ENCODE measurements around the gene FXYD6. TPM values are rescaled to one million over a fixed set of nuclear protein-coding genes. Genes with fewer than 3 reads are reported as not detected.

Gene FXYD6
- total RNA-seq, 1 donor from 2014 or later = 95.6 TPM

DNA sequence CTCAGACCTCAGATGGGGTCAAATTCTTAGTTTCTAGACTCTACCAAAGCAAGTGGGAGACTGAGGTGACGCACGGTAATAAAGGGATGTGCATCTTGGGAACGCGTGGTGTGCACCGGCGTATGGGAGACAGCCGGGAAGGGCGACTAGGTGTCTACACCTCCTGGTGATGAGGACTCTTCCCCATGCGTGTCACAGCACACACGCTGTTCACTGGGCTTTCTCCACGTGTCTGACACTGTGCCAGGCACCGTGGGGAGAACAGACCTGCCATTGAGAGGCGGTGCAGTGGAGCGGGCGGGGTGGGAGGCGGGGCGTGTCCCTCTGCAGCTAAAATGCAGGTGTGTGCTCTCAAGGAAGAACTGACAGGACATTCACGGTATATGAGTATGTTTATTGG lies 5.3 kb downstream of the FXYD6 start:
- no peak overlapping the region for H2AFZ ChIP-seq (replicated peaks)
- no peak overlapping the region for H3K4me2 ChIP-seq
- H3K4me3 ChIP-seq = no peak overlapping the region
- no peaks in the 10 kb centered on the region for H3K27me3 ChIP-seq
- no peaks in the 10 kb centered on the region for H3K9me3 ChIP-seq (ENCODE audit: low read depth)
- Mint-ChIP-seq H3K4me1 (peaks cover 57% of the 10 kb centered on the region), H3K27me3 (ENCODE audit: insufficient read depth, low read depth) (peaks cover 12% of the 10 kb centered on the region), H3K9me3 (no peaks in the 10 kb centered on the region), H3K4me3 (no peak overlapping the region), H3K36me3 (peaks cover 8% of the 10 kb centered on the region), H3K27ac (no peak overlapping the region)
- no peak overlapping the region for H3K9ac ChIP-seq
- peaks cover 87% of the 10 kb centered on the region for H4K20me1 ChIP-seq (ENCODE audit: low read depth)
- peaks cover 14% of the 10 kb centered on the region for H3F3A ChIP-seq (ENCODE audit: low read depth)
- H3K79me2 ChIP-seq (ENCODE audit: low read depth) = peaks cover 100% of the 10 kb centered on the region
- TF ChIP-seq EZH2 (IDR thresholded peaks at IDR 0.05) = no peak
- TF ChIP-seq EZH2phosphoT487 (IDR thresholded peaks at IDR 0.05) = no peak
- TF ChIP-seq, protein P1, sequence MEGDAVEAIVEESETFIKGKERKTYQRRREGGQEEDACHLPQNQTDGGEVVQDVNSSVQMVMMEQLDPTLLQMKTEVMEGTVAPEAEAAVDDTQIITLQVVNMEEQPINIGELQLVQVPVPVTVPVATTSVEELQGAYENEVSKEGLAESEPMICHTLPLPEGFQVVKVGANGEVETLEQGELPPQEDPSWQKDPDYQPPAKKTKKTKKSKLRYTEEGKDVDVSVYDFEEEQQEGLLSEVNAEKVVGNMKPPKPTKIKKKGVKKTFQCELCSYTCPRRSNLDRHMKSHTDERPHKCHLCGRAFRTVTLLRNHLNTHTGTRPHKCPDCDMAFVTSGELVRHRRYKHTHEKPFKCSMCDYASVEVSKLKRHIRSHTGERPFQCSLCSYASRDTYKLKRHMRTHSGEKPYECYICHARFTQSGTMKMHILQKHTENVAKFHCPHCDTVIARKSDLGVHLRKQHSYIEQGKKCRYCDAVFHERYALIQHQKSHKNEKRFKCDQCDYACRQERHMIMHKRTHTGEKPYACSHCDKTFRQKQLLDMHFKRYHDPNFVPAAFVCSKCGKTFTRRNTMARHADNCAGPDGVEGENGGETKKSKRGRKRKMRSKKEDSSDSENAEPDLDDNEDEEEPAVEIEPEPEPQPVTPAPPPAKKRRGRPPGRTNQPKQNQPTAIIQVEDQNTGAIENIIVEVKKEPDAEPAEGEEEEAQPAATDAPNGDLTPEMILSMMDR (IDR thresholded peaks at IDR 0.05) = no peak
- no peak overlapping the region for H3K27ac ChIP-seq
- H3K4me1 ChIP-seq = peaks cover 57% of the 10 kb centered on the region
- H3K36me3 ChIP-seq = no peaks in the 10 kb centered on the region
- no peak for DNase-seq (ENCODE audit: low spot score)

DNA sequence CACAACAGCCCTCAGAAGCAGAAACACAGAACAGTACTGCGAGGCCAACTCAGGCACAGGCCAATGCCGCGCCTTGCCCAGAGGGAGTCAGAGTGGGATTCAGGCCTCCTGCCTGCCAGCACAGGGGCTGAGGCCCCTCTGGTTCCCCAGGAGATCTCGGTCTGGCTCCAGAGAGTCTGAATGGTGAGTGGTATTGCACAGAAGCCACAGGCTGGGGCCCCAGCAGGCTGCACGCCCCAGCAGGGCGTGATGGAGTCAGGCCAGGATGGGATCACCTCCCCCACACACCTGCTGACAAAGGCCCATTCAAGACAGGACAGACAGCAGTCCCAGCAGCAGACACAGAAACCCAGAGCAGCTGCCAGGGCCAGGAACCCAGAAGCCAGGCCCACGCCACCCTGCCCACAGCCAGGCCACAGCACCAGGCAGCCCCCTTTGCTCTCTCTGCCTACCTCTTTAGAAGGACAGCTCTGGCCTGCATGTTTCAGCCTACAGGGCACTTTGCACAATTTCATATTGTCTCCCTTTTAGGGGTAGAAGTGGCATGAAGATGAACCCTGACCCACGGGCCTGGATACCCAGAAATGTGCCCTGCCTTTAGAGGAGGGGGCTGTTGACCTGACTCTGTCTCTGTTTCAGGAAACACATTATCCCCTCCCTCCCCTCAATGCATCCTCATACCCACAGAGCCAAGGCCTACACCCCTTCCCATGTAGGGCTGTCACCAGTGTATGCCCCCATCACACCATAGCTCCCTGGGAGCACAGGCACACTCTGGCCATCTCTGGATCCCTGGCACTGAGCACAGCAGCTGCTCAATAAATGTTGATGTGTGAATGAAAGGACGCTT lies 6.1 kb downstream of the FXYD6 start:
- no peak overlapping the region for H2AFZ ChIP-seq (replicated peaks)
- Mint-ChIP-seq H3K27ac (no peak overlapping the region), H3K36me3 (peaks cover 12% of the 10 kb centered on the region), H3K4me1 (peaks cover 53% of the 10 kb centered on the region), H3K27me3 (ENCODE audit: insufficient read depth, low read depth) (peaks cover 10% of the 10 kb centered on the region), H3K4me3 (no peak overlapping the region), H3K9me3 (no peaks in the 10 kb centered on the region)
- DNase-seq (ENCODE audit: low spot score) = peak; percentile 37
- peak overlapping the region; percentile 41 for H3K9ac ChIP-seq
- peak overlapping the region; percentile 71 for H3K4me2 ChIP-seq
- H3K79me2 ChIP-seq (ENCODE audit: low read depth) = peaks cover 100% of the 10 kb centered on the region
- no peaks in the 10 kb centered on the region for H3K27me3 ChIP-seq
- H3F3A ChIP-seq (ENCODE audit: low read depth) = peaks cover 11% of the 10 kb centered on the region
- no peaks in the 10 kb centered on the region for H3K9me3 ChIP-seq (ENCODE audit: low read depth)
- H3K4me1 ChIP-seq = peaks cover 54% of the 10 kb centered on the region
- H3K27ac ChIP-seq = no peak overlapping the region
- peaks cover 94% of the 10 kb centered on the region for H4K20me1 ChIP-seq (ENCODE audit: low read depth)
- TF ChIP-seq EZH2 (IDR thresholded peaks at IDR 0.05) = no peak
- TF ChIP-seq, protein P1 (IDR thresholded peaks at IDR 0.05) = no peak
- no peak for TF ChIP-seq EZH2phosphoT487 (IDR thresholded peaks at IDR 0.05)
- H3K4me3 ChIP-seq = no peak overlapping the region
- no peaks in the 10 kb centered on the region for H3K36me3 ChIP-seq

DNA sequence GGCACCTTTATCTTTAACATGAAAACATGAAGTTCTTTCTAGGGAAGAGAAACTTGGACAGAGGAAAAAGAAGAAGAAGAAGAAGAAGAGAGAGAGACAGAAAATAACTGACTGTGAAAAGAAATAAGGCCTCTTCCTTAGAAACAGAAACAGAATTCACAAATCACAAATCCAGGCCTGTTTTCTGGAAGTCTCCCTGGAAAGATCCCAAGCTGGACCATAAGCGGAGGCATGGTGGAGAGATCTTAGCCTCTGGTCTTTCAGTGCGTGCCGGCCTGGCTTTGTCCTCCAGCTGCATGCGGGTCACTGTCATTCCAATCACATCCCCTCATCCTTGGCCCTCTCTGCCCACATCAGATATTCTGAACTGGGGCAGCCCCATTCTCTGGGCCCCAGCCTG lies 6.9 kb downstream of the FXYD6 start:
- Histone ChIP-seq H3K4me2 (peak overlapping the region; percentile 71), H2AFZ (replicated peaks) (no peak overlapping the region), H3K4me1 (peaks cover 47% of the 10 kb centered on the region), H3K4me3 (no peak overlapping the region), H3K79me2 (ENCODE audit: low read depth) (peaks cover 100% of the 10 kb centered on the region), H3K36me3 (no peaks in the 10 kb centered on the region), H3K27me3 (no peaks in the 10 kb centered on the region), H4K20me1 (ENCODE audit: low read depth) (peaks cover 96% of the 10 kb centered on the region), H3F3A (ENCODE audit: low read depth) (peaks cover 4% of the 10 kb centered on the region), H3K9me3 (ENCODE audit: low read depth) (no peaks in the 10 kb centered on the region), H3K9ac (no peak overlapping the region), H3K27ac (no peak overlapping the region)
- Mint-ChIP-seq H3K9me3 (no peaks in the 10 kb centered on the region), H3K27me3 (ENCODE audit: insufficient read depth, low read depth) (peaks cover 10% of the 10 kb centered on the region), H3K27ac (no peak overlapping the region), H3K4me1 (peaks cover 48% of the 10 kb centered on the region), H3K4me3 (no peak overlapping the region), H3K36me3 (peaks cover 15% of the 10 kb centered on the region)
- no peak for DNase-seq (ENCODE audit: low spot score)
- TF ChIP-seq, protein P1 (IDR thresholded peaks at IDR 0.05) = no peak
- TF ChIP-seq EZH2 (IDR thresholded peaks at IDR 0.05) (no peak), EZH2phosphoT487 (IDR thresholded peaks at IDR 0.05) (no peak)

Measured in neural progenitor cell (in vitro differentiated cells).